ENCODE data around the gene LRMDA.

Gene LRMDA

GRCh38 chr10:75951627-75952026 is 520.2 kb downstream of the LRMDA start:
- no peak overlapping the region for H3K27ac ChIP-seq (ENCODE audit: extremely low read depth, low read depth, low read length)
- TF ChIP-seq ZSCAN18 (tag by site-specific recombination; IDR thresholded peaks at IDR 0.05) (no peak), ZNF146 (tag by site-specific recombination; IDR thresholded peaks at IDR 0.05) (no peak), YY1 (tag by site-specific recombination; IDR thresholded peaks at IDR 0.05) (no peak), ZSCAN16 (tag by site-specific recombination; IDR thresholded peaks at IDR 0.05) (no peak), ZNF660 (tag by site-specific recombination; IDR thresholded peaks at IDR 0.05) (no peak), ZNF133 (tag by site-specific recombination; IDR thresholded peaks at IDR 0.05) (no peak)
- no peaks in the 10 kb centered on the region for H3K9me3 ChIP-seq (ENCODE audit: control insufficient read depth, insufficient read depth, low read depth, low read length)
- H3K36me3 ChIP-seq (ENCODE audit: control insufficient read depth in 2 of 2, insufficient read depth in 1 of 2, low read length in 2 of 2), result no peaks in the 10 kb centered on the region
- CTCF ChIA-PET, result no interaction called here
- no peak overlapping the region for H3K4me3 ChIP-seq (ENCODE audit: low read depth, low read length)
- POLR2A ChIA-PET, result no interaction called here
- H3K4me1 ChIP-seq (ENCODE audit: control insufficient read depth, insufficient read depth, low read length), result no peaks in the 10 kb centered on the region

- no peaks in the 10 kb centered on the region for H3K9me3 ChIP-seq (ENCODE audit: control insufficient read depth, insufficient read depth, low read depth, low read length)
- ChIA-PET POLR2A (no interaction called here), CTCF (no interaction called here)
- H3K27ac ChIP-seq (ENCODE audit: extremely low read depth, low read depth, low read length), result no peak overlapping the region
- H3K36me3 ChIP-seq (ENCODE audit: control insufficient read depth in 2 of 2, insufficient read depth in 1 of 2, low read length in 2 of 2), result no peaks in the 10 kb centered on the region
- H3K4me1 ChIP-seq (ENCODE audit: control insufficient read depth, insufficient read depth, low read length), result no peaks in the 10 kb centered on the region
- TF ChIP-seq ZNF645 (tag by site-specific recombination; IDR thresholded peaks at IDR 0.05) (no peak), ZNF776 (tag by site-specific recombination; IDR thresholded peaks at IDR 0.05; ENCODE audit: borderline replicate concordance) (no peak), ZNF433 (tag by site-specific recombination; IDR thresholded peaks at IDR 0.05; ENCODE audit: low read depth) (no peak), FEZF1 (tag by site-specific recombination; IDR thresholded peaks at IDR 0.05) (peak; percentile 61), ZNF843 (tag by site-specific recombination; IDR thresholded peaks at IDR 0.05) (0 out of 2 replicates have a peak, but pooled peaks have one; percentile 23), IKZF3 (tag by site-specific recombination; IDR thresholded peaks at IDR 0.05) (peak; percentile 46; the same call in 1 of the 2 replicates), KLF16 (tag by site-specific recombination; IDR thresholded peaks at IDR 0.05) (no peak), PRDM6 (tag by site-specific recombination; IDR thresholded peaks at IDR 0.05) (0 out of 2 replicates have a peak, but pooled peaks have one; percentile 32)
- no peak overlapping the region for H3K4me3 ChIP-seq (ENCODE audit: low read depth, low read length)
These were observed 520.7 kb downstream of the LRMDA start for GRCh38 chr10:75952093-75952492.

- Histone ChIP-seq H3K27ac (ENCODE audit: extremely low read depth, low read depth, low read length) (no peak overlapping the region), H3K4me3 (ENCODE audit: low read depth, low read length) (no peak overlapping the region), H3K4me1 (ENCODE audit: control insufficient read depth, insufficient read depth, low read length) (no peaks in the 10 kb centered on the region), H3K9me3 (ENCODE audit: control insufficient read depth, insufficient read depth, low read depth, low read length) (no peaks in the 10 kb centered on the region), H3K36me3 (ENCODE audit: control insufficient read depth in 2 of 2, insufficient read depth in 1 of 2, low read length in 2 of 2) (no peaks in the 10 kb centered on the region)
- ChIA-PET CTCF (interaction anchor here (1.2 kb wide), 1 partner anchor 82 kb away, joined by 5 read pairs; no protein-coding TSS in a partner anchor), POLR2A (no interaction called here)
- no peak for TF ChIP-seq SP3 (tag by site-specific recombination; IDR thresholded peaks at IDR 0.05)
- TF ChIP-seq ZNF623 (tag by site-specific recombination; IDR thresholded peaks at IDR 0.05), result no peak
- no peak for TF ChIP-seq ZNF157 (tag by site-specific recombination; IDR thresholded peaks at IDR 0.05)
- TF ChIP-seq ZNF777 (tag by site-specific recombination; IDR thresholded peaks at IDR 0.05; ENCODE audit: borderline replicate concordance), result no peak
- no peak for TF ChIP-seq ZNF776 (tag by site-specific recombination; IDR thresholded peaks at IDR 0.05; ENCODE audit: borderline replicate concordance)
- no peak for TF ChIP-seq ZNF211 (tag by site-specific recombination; IDR thresholded peaks at IDR 0.05; ENCODE audit: low read depth)
- no peak for TF ChIP-seq KLF8 (tag by site-specific recombination; IDR thresholded peaks at IDR 0.05)
- no peak for TF ChIP-seq ZNF837 (tag by site-specific recombination; IDR thresholded peaks at IDR 0.05)
- no peak for TF ChIP-seq TSHZ1 (tag by site-specific recombination; IDR thresholded peaks at IDR 0.05; ENCODE audit: borderline replicate concordance)
These were observed 523.1 kb downstream of the LRMDA start for GRCh38 chr10:75954486-75954885.
